Cardiac muscle cell (in vitro differentiated cells and primary cell): Measurements from ENCODE around the gene C10orf105. TPM values are rescaled to one million over a fixed set of nuclear protein-coding genes. Genes with fewer than 3 reads are reported as not detected.
A peak's percentile ranks its signal among the peaks of the same experiment; 100 is the strongest.

ENCODE experiments used
- DNase-seq, 2 donors: peaks; one replicate each; pipeline versions ENCODE4 v3.0.0 to v3.0.0-alpha.2; 2010 to 2017; ENCODE audit warnings: low read depth in 1 of 2, low spot score in 1 of 2
- H3K27ac ChIP-seq: fragments of 200-600 bp; sonication (generic); 2 replicates; pipeline ENCODE4 v1.5.1; 2016
- H3K27me3 ChIP-seq: fragments of 200-600 bp; sonication (generic); 2 replicates; pipeline ENCODE4 v1.6.0; 2016; ENCODE audit warnings: control low read depth
- H3K36me3 ChIP-seq: fragments of 200-600 bp; sonication (generic); 2 replicates; pipeline ENCODE4 v1.5.1; 2016; ENCODE audit warnings: control low read depth
- H3K4me1 ChIP-seq: fragments of 200-600 bp; sonication (generic); 2 replicates; pipeline ENCODE4 v1.8.1; 2017; ENCODE audit warnings: low read depth, mild to moderate bottlenecking, mixed run types
- H3K4me3 ChIP-seq: fragments of 200-600 bp; sonication (generic); 2 replicates; pipeline ENCODE4 v1.5.1; 2016; ENCODE audit warnings: mild to moderate bottlenecking
- H3K9me3 ChIP-seq: fragments of 200-600 bp; sonication (generic); 2 replicates; pipeline ENCODE4 v1.5.1; 2017; ENCODE audit warnings: low read depth, mild to moderate bottlenecking, control low read depth
- polyA plus RNA-seq: library from polyadenylated mRNA; unstranded; fragments of >200 nt; fragmentation: Nextera tagmentation; extraction: Ambion mirVana; gene quantifications from 2 replicates; pipeline ENCODE4 v1.2.1, GENCODE V29; 2016
- total RNA-seq: library from RNA; depleted of rRNA; stranded (reverse); fragments of >200 nt; gene quantifications from 2 replicates; pipeline ENCODE4 v1.2.3, GENCODE V29; 2016
- TF ChIP-seq, protein P1 (sequence below): IDR thresholded peaks from 2 replicates; pipeline ENCODE4 v1.5.1; 2012; ENCODE audit warnings: low read depth, mild to moderate bottlenecking, low read length

C10orf105 gene
- total and polyA plus RNA-seq, 2 experiments from 2014 or later: 0.03 TPM; not detected in 1

DNA sequence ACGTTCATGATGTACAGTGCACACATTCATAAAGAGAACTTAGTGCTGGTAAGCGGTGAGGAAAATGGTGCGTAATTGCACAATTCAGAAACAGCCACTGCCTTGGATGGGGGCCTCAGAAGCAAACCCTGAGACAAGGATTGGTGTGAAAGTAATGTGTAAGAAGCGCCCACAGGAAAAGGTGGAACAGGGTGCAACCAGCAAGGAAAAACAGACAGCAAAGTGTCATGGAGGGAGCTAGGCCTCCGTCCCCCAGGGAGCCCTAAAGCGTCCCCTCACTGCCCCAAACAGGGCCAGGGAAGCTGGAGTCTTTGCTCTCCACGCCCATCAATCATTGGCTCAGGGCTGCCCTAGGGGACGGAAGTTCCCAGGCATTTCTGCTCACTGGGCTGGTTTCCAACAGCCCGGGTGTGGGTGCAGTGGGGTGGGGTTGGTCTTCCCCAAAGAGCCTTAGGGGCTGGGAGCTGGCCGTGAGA is 9.6 kb upstream of the C10orf105 start:
- no peaks in the 10 kb centered on the region for H3K36me3 ChIP-seq
- no peak for DNase-seq
- H3K27me3 ChIP-seq: no peaks in the 10 kb centered on the region
- H3K27ac ChIP-seq: peak overlapping the region; percentile 79
- peaks cover 13% of the 10 kb centered on the region for H3K4me1 ChIP-seq
- H3K9me3 ChIP-seq: no peaks in the 10 kb centered on the region
- TF ChIP-seq, protein P1, sequence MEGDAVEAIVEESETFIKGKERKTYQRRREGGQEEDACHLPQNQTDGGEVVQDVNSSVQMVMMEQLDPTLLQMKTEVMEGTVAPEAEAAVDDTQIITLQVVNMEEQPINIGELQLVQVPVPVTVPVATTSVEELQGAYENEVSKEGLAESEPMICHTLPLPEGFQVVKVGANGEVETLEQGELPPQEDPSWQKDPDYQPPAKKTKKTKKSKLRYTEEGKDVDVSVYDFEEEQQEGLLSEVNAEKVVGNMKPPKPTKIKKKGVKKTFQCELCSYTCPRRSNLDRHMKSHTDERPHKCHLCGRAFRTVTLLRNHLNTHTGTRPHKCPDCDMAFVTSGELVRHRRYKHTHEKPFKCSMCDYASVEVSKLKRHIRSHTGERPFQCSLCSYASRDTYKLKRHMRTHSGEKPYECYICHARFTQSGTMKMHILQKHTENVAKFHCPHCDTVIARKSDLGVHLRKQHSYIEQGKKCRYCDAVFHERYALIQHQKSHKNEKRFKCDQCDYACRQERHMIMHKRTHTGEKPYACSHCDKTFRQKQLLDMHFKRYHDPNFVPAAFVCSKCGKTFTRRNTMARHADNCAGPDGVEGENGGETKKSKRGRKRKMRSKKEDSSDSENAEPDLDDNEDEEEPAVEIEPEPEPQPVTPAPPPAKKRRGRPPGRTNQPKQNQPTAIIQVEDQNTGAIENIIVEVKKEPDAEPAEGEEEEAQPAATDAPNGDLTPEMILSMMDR: no peak
- no peak overlapping the region for H3K4me3 ChIP-seq

DNA sequence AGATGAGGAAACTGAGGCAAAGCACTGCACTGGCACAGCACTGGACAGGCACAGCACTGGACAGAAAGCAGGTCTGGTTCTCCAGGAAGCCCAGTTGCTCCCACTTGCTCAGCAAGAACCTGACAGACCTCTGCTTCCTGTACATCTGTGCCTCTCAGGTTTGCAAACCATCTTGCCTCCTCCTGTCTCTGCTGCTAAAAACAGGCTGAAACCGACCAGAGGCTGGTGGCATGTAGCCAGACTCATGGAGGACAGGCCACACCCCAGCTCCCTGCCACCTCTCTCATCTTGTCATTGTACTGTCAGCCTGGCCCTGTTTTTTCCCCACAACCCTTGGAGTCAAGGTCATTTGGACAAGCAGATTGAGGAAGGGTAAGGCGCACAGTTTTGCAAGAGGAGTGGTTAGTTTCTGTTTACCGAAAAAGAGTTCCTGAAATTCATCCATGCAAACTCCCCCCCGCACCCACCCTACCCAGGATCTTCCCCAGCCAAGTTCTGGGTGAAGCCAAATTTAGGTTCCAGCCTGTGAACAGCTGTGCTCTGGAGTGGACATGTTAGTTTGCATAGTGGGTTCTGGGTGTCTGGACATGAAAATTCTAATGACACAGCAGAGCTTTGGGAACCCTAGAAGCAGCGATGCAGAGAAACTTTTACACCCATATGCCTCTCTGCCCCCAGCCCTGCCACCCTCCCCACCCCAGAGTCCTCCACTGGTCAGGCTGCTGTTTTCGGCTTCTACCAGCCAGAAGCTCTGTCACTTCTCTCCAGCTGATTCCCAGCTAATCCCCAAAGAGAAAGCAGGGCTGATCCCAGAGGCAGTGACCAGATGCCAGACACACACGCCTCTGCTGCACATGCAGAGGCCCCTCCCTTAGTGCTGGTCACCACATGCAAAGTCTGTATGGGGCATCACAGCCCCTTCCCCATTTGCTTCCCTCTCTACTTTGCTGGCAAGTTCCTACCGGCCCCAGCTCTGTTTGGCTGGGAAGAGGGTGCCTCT is 8.5 kb upstream of the C10orf105 start:
- peaks cover 13% of the 10 kb centered on the region for H3K4me1 ChIP-seq
- no peaks in the 10 kb centered on the region for H3K36me3 ChIP-seq
- H3K27ac ChIP-seq: peak overlapping the region; percentile 79
- H3K9me3 ChIP-seq: no peaks in the 10 kb centered on the region
- H3K4me3 ChIP-seq: no peak overlapping the region
- peak; percentile 30 to 63 for DNase-seq
- TF ChIP-seq, protein P1: no peak
- H3K27me3 ChIP-seq: no peaks in the 10 kb centered on the region

DNA sequence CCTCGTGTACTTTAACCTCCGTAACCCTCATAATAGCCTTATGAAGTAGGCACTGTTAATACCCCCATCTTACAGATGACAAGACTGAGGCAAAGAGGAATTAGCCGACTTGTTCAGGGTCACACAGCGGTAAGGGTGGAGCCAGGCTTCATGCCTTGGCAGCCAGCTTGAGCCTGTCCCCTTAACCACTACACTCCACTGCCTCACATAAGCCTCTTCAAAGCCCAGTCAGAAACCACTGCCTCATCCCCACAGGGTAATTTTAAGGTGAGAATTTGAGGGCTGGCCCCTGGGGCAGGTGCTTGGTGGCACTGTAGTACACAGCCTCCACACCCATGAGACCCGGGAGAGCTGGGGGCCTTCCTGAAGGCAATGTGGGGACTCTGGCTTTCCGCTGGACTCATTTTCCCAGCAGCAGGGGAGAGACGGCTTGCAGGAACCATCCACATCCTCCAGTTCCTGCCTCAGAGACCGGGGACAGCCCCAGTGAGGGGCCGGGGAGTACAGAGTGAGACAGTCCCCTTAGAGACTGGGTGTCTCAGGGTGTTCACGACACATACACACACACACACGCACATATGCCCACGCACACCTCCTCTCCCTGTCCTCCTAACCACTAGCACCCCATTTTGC is 7.6 kb upstream of the C10orf105 start:
- Histone ChIP-seq H3K9me3 (no peaks in the 10 kb centered on the region), H3K27ac (peak overlapping the region; percentile 79), H3K4me1 (peaks cover 13% of the 10 kb centered on the region), H3K36me3 (no peaks in the 10 kb centered on the region), H3K4me3 (no peak overlapping the region), H3K27me3 (no peaks in the 10 kb centered on the region)
- TF ChIP-seq, protein P1: no peak
- no peak for DNase-seq

DNA sequence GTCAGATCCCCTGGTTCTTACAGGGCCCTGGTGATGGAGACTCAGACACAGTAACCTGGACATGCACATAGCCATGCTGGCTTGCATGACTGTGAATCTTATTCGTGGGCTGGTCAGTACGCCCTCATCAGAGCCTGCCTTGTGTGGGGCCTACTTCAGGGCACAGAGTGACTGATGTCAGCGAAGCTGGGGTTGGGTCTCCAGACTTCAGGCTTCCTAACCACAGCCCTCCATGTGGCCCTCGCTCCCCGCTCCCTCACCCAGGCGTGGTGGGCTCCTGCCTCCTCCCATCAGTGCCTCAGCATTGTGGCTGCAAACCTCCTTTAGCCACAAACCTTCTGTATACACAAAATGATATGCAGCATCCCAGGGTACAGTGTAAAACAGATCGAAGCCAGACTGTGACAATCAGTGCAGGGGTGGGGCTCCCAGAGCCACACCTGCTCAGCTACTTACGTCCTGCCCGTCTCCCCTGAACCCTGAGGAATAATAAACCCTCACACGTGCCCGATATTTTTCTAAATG is 7.1 kb upstream of the C10orf105 start:
- TF ChIP-seq, protein P1: no peak
- H3K27ac ChIP-seq: no peak overlapping the region
- no peak for DNase-seq
- no peaks in the 10 kb centered on the region for H3K27me3 ChIP-seq
- H3K4me3 ChIP-seq: no peak overlapping the region
- no peaks in the 10 kb centered on the region for H3K36me3 ChIP-seq
- no peaks in the 10 kb centered on the region for H3K9me3 ChIP-seq
- H3K4me1 ChIP-seq: peaks cover 13% of the 10 kb centered on the region

DNA sequence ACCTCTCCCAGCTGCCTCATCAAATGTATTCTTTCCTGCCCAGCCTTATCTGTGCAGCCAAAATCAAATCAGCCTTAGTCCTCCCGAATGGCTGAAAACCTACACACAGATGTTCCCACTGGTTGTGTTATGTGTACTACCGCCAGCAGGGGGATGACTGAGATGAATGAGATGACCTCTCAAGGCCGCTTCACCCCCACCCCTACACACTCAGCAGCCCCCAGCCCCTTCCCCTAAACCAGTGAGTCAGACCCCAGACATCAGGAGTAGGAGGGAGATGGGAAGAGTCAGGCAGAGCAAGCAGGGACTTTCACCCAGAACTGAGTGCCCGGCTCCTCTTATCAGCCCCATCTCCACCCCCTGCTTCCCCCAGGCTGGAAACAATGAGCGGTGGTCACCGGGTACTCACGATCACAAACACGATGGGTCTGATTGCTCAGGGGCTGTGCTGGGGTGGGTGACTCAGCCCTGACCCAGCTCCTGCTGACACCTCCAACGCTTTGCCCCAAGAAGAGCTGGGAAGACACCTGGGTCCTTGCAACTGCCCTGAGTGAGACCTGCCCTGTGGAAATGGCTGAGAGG is 6.5 kb upstream of the C10orf105 start:
- H3K4me1 ChIP-seq: peaks cover 13% of the 10 kb centered on the region
- TF ChIP-seq, protein P1: peak; percentile 53
- no peaks in the 10 kb centered on the region for H3K27me3 ChIP-seq
- no peaks in the 10 kb centered on the region for H3K9me3 ChIP-seq
- no peak overlapping the region for H3K27ac ChIP-seq
- H3K4me3 ChIP-seq: no peak overlapping the region
- DNase-seq: peak in 1 of 2 donors; percentile 58
- H3K36me3 ChIP-seq: no peaks in the 10 kb centered on the region
